GM12864 (cell line): ENCODE measurements around the gene DENND6A.

Experiments
- DNase-seq: peaks from one replicate; pipeline ENCODE4 v3.0.0-alpha.2; 2011; ENCODE audit warnings: low read depth
- H3K4me3 ChIP-seq: 2 replicates; pipeline ENCODE4 v1.5.1; 2011; ENCODE audit warnings: mild to moderate bottlenecking, low read depth, low read length, control low read depth
- TF ChIP-seq, protein P1 (sequence below): IDR thresholded peaks from 2 replicates; pipeline ENCODE4 v1.5.1; 2011; ENCODE audit warnings: low read depth, mild to moderate bottlenecking, moderate library complexity, low read length, control low read depth, inconsistent platforms; ENCODE audit errors: missing control alignments

DENND6A gene

DNA sequence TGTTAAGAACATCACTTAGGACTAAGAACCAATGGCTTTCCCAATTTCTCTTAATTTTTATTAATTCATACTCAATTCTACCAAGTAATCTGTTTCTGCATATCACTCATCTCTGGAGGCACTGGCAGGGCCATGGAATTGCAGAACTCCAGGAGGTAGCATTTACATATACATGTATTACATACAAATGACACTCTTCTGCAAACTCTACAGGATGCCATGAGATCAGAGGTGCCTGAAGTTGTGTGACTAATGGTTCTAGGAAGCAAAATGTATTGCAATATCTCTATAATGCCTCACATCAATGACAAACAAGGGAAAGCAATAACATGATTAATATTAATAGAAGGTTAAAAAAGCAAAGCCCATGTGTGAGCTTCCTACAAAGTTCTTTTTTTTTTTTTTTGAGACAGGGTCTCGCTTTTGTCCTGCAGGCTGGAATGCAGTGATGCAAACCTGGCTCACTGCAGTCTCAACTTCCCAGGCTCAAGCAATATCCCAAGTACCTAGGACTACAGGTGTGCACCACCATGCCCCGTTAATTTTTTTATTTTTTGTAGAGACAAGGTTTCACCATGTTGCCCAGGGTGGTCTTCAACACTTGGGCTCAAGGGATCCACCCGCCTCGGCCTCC lies 33.0 kb downstream of the DENND6A start:
- no peak overlapping the region for H3K4me3 ChIP-seq
- no peak for DNase-seq
- TF ChIP-seq, protein P1, sequence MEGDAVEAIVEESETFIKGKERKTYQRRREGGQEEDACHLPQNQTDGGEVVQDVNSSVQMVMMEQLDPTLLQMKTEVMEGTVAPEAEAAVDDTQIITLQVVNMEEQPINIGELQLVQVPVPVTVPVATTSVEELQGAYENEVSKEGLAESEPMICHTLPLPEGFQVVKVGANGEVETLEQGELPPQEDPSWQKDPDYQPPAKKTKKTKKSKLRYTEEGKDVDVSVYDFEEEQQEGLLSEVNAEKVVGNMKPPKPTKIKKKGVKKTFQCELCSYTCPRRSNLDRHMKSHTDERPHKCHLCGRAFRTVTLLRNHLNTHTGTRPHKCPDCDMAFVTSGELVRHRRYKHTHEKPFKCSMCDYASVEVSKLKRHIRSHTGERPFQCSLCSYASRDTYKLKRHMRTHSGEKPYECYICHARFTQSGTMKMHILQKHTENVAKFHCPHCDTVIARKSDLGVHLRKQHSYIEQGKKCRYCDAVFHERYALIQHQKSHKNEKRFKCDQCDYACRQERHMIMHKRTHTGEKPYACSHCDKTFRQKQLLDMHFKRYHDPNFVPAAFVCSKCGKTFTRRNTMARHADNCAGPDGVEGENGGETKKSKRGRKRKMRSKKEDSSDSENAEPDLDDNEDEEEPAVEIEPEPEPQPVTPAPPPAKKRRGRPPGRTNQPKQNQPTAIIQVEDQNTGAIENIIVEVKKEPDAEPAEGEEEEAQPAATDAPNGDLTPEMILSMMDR: no peak

DNA sequence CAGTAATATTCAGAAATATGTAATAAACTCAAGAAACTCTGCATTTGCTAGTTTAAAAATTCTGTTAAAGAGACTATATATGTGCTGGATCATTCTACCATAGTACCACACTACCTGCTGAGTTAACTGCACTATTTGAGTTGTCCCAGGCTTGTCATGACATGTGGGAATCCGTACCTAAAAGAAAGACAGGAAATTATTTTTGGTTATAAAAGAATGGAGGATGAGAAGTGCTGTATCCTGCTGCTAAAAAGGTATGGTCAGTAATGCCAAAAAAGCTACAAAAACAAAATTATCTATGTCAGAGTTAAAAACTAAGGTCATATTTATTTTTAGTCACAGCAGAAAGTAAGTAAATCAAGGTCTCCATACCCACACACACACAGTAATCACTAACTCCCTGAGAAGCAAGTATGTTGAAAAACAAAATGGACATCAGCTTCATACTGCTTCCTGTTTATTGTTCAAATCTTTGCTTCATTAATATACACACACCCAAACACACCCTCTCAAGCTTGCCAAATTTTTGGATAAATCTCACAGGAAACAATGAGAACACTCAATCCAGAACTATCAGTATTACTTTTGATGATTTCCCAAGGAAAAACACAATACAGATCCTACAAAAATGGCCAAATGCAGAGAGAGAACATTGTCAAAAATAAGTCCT lies 33.7 kb downstream of the DENND6A start:
- no peak for DNase-seq
- TF ChIP-seq, protein P1: no peak
- H3K4me3 ChIP-seq: no peak overlapping the region

GRCh38 chr3:57658536-57658935 lies 34.3 kb downstream of the DENND6A start:
- H3K4me3 ChIP-seq: no peak overlapping the region
- TF ChIP-seq, protein P1: no peak
- no peak for DNase-seq

- H3K4me3 ChIP-seq: no peak overlapping the region
- TF ChIP-seq, protein P1: no peak
- no peak for DNase-seq
Measured at GRCh38 chr3:57655727-57656126, 37.1 kb downstream of the DENND6A start.

GRCh38 chr3:57654267-57654666 lies 38.6 kb downstream of the DENND6A start:
- no peak overlapping the region for H3K4me3 ChIP-seq
- TF ChIP-seq, protein P1: no peak
- no peak for DNase-seq

GRCh38 chr3:57652203-57652602 lies 40.7 kb downstream of the DENND6A start:
- TF ChIP-seq, protein P1: no peak
- H3K4me3 ChIP-seq: no peak overlapping the region
- no peak for DNase-seq
